Ectodermal cell (in vitro differentiated cells): ENCODE results near the gene EEF1A2.
A peak's percentile ranks its signal among the peaks of the same experiment; 100 is the strongest.

ENCODE experiments used
- H3K27ac ChIP-seq: 2 replicates; pipeline ENCODE4 v1.7.0; 2013; ENCODE audit warnings: mild to moderate bottlenecking, low read depth, low read length; ENCODE audit not compliant: insufficient read depth, poor library complexity, severe bottlenecking
- H3K27me3 ChIP-seq: 2 replicates; pipeline ENCODE4 v1.7.0; 2013; ENCODE audit warnings: mild to moderate bottlenecking, low read length; ENCODE audit not compliant: insufficient read depth, control insufficient read depth, poor library complexity, severe bottlenecking
- H3K36me3 ChIP-seq: one replicate; pipeline ENCODE4 v1.7.0; 2013; ENCODE audit warnings: low read length; ENCODE audit not compliant: control insufficient read depth, insufficient read depth
- H3K4me1 ChIP-seq: one replicate; pipeline ENCODE4 v1.7.0; 2013; ENCODE audit warnings: low read length; ENCODE audit not compliant: control insufficient read depth, insufficient read depth
- H3K4me3 ChIP-seq: 2 replicates; pipeline ENCODE4 v1.7.0; 2013; ENCODE audit warnings: low read depth, low read length, control low read depth; ENCODE audit not compliant: insufficient read depth
- H3K9me3 ChIP-seq: 2 replicates; pipeline ENCODE4 v1.7.0; 2013; ENCODE audit warnings: mild to moderate bottlenecking, low read length, moderate library complexity; ENCODE audit not compliant: control insufficient read depth
- WGBS, 2 experiments: methylation state at CpG; one replicate each; pipeline ENCODE4 v1.1.7; 2013; ENCODE audit warnings: missing lambda C conversion rate in 2 of 2; 5-methylcytosine and 5-hydroxymethylcytosine counted together

EEF1A2 gene

DNA sequence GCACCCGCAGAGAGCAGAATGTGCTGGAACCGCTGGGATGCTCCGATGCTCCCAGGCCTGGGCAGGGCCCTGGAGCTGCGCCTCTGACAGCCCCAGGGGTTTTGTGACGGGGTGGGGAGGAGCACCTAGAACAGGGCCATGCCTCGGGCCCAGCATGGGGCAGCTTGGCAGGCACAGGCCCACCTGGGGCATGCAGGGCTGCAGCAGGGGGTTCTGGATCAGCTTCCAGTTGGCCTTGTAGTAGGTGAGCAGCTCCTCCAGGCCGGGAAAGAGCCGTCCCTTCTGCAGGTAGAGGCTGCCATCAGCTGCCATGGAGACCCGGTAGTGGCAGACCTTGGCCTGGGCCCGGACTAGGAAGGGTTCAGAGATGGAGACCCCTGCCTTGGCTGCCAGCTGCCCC, 44.2 kb upstream of the EEF1A2 start:
- no peaks in the 10 kb centered on the region for H3K9me3 ChIP-seq
- H3K4me1 ChIP-seq, result no peaks in the 10 kb centered on the region
- H3K36me3 ChIP-seq, result no peaks in the 10 kb centered on the region
- 87 to 91% methylated on average over 10 of the region's 10 CpGs for WGBS, 2 experiments
- no peak overlapping the region for H3K4me3 ChIP-seq
- no peak overlapping the region for H3K27ac ChIP-seq
- H3K27me3 ChIP-seq, result no peaks in the 10 kb centered on the region

- no peaks in the 10 kb centered on the region for H3K4me1 ChIP-seq
- H3K27ac ChIP-seq, result no peak overlapping the region
- no peaks in the 10 kb centered on the region for H3K36me3 ChIP-seq
- H3K27me3 ChIP-seq, result no peaks in the 10 kb centered on the region
- no peaks in the 10 kb centered on the region for H3K9me3 ChIP-seq
- 93 to 94% methylated on average over 10 of the region's 10 CpGs for WGBS, 2 experiments
- H3K4me3 ChIP-seq, result no peak overlapping the region
These were observed 43.8 kb upstream of the EEF1A2 start for GRCh38 chr20:63542696-63543095.

GRCh38 chr20:63542031-63542559, 43.2 kb upstream of the EEF1A2 start:
- Histone ChIP-seq H3K27ac (no peak overlapping the region), H3K4me1 (no peaks in the 10 kb centered on the region), H3K4me3 (no peak overlapping the region), H3K9me3 (no peaks in the 10 kb centered on the region), H3K27me3 (no peaks in the 10 kb centered on the region), H3K36me3 (no peaks in the 10 kb centered on the region)
- WGBS, 2 experiments, result 94 to 95% methylated on average over 36 of the region's 36 CpGs

DNA sequence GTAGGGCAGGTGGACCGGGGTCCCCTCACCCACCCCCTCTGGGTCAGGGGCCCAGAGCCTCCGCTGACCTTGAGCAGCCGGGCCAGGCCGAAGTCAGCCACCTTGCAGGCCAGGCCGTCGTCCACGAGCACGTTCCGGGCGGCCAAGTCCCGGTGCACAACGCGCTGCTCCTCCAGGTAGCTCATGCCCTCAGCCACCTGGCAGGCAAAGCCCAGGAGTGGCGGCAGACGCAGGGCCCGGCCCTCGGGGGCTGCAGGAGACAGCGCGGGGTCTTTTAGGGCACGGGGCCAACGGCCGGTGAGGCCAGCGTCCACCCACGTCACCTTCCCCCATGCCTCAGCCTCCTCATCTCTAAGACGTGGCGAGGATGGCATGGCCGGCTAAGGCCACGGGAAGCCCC, 42.5 kb upstream of the EEF1A2 start:
- H3K27ac ChIP-seq, result no peak overlapping the region
- H3K4me3 ChIP-seq, result no peak overlapping the region
- no peaks in the 10 kb centered on the region for H3K27me3 ChIP-seq
- 93 to 94% methylated on average over 28 of the region's 28 CpGs for WGBS, 2 experiments
- H3K36me3 ChIP-seq, result no peaks in the 10 kb centered on the region
- no peaks in the 10 kb centered on the region for H3K4me1 ChIP-seq
- H3K9me3 ChIP-seq, result no peaks in the 10 kb centered on the region

DNA sequence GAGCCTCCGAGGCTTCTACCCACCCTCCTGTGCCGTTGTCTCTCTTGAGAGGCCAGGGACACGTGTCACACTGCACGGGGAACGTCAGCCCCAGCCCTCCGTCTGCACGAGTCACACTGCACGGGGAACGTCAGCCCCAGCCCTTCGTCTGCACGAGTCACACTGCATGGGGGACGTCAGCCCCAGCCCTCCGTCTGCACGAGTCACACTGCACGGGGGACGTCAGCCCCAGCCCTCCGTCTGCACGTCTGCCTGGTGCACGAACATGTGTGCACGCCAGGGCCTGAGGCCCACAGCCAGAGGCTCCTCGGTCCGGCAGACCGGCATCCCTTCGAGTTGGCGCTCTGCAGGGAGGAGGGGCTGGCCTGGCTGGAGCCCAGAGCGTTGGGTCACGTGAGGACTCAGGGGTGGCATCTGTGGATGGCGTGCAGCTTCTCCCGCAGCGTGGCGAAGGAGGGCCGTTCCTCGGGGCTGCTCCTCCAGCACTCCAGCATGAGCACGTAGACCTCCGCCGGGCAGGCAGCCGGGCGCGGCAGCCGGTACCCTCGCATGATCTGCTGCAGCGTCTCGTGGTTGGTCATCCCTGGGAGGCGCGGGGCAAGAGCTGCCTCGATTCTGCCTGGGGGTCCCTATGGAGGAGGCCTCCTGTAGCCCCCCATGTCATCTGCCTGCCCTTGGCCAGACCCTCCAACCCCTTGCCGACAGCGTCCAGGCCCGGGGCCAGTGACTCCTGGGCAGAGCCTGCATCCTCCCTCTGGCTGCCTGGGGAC, 41.7 kb upstream of the EEF1A2 start:
- Histone ChIP-seq H3K27ac (no peak overlapping the region), H3K9me3 (no peaks in the 10 kb centered on the region), H3K36me3 (no peaks in the 10 kb centered on the region), H3K4me1 (no peaks in the 10 kb centered on the region), H3K4me3 (no peak overlapping the region), H3K27me3 (no peaks in the 10 kb centered on the region)
- 92% methylated on average over 49 of the region's 49 CpGs for WGBS, 2 experiments

DNA sequence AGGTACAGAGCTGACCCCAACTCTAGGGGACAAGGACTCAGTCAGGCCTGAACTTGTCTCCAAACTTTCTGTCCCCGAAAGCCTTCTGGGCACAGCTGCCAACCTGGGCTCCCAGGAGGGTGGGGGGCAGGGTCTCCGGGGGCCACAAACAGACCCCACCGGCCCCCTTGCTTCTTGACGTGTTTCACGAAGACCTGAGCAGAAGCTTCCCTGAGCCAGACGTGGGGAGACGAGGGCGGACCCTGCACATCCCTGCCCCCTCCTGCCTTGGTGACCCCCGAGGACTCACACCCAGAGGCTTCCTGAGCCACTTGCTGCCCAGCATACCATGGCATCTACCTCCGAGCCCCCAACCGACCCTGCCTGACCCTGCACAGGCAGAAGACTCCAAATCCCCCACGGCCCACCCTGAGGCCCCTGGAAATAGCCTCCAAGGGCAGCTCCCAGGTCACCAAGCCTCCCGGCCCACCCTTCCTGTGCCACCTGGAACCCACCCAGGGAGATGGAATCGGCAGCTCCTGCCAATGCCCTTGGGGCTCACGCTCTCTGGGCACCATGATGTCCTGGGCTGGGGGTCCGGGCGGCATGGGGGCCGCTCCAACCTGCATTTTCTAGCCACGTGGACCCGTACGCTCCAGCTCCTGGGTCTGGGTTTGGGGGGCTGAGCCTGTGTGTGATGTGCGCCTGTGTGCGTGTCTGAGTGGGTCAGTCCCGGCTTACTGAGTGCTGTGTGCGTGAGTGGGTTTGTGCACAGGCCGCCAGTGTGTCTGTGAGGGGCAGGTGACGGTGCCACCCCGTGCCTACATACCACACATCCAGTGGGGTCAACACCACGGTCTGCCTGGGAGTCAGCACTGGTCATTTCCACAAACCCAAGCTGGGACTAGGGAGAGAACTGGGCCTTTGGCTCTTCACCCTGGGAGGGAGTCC, 40.8 kb upstream of the EEF1A2 start:
- H3K4me3 ChIP-seq, result no peak overlapping the region
- no peaks in the 10 kb centered on the region for H3K4me1 ChIP-seq
- WGBS, 2 experiments, result 93% methylated on average over 29 of the region's 29 CpGs
- no peaks in the 10 kb centered on the region for H3K36me3 ChIP-seq
- no peak overlapping the region for H3K27ac ChIP-seq
- H3K27me3 ChIP-seq, result no peaks in the 10 kb centered on the region
- no peaks in the 10 kb centered on the region for H3K9me3 ChIP-seq

DNA sequence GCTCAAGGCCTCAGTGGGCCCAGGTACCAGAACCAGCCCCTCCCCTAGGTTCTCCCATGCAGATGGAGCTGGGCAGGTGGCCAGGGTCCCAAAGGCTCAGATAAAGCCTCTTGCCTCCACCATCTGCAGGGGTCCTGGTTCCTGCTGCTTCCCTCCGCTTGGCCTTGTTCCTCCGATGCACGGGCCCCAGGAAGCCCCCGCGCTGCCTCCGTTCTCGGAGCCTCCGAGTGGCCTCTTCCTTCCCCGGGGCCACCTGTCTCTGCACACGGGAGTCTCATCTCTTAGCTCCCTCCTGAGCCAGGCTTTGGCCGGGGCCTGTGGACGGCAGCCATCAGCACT, 40.2 kb upstream of the EEF1A2 start:
- Histone ChIP-seq H3K4me1 (no peaks in the 10 kb centered on the region), H3K36me3 (no peaks in the 10 kb centered on the region), H3K27me3 (no peaks in the 10 kb centered on the region), H3K4me3 (no peak overlapping the region), H3K9me3 (no peaks in the 10 kb centered on the region), H3K27ac (no peak overlapping the region)
- WGBS, 2 experiments, result 89 to 90% methylated on average over 12 of the region's 12 CpGs

DNA sequence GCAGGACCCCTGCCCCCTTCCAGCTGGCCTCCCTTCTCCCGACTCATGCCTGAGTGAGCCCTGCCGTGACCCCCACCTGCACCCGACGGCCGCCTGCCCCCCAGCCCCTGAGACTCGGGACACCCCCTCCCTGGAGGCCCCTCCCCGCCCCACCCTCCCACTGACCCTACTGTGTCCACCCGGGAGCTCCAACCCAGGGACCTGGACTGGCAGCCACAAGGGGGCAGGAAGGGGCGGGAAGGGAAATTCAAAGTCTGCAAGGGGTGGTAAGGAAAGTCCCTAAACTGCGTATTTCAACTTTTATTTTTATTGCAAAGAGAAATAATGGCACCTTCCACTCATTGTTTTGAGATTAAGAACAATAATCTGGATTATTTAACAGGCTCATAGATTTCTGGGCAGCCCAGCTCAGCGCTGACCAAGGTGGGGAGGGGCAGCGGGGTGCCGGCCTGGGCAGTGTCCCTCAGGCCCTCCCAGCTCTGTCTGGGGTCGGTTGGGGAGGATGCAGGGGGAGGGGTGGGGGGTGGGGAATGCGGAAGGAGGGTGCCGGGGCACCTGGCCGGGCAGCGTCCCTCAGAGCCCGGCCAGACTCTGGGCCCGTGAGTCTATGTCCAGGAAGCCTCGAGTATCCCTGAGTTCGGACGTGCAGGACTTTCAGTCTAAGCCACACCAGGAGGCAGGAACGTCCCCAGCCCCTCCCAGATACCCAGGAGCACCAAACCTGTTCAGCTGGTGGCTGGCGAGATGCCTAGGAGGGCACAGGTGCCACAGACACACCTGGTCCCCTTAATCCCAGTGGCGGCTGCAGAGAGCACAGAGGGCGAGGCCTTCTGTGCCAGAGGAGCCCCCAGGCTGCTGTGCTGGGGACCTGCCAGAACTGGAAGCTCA, 39.6 kb upstream of the EEF1A2 start:
- Histone ChIP-seq H3K36me3 (no peaks in the 10 kb centered on the region), H3K4me1 (no peaks in the 10 kb centered on the region), H3K27me3 (no peaks in the 10 kb centered on the region), H3K9me3 (no peaks in the 10 kb centered on the region), H3K4me3 (peak overlapping the region; percentile 12), H3K27ac (no peak overlapping the region)
- 61 to 65% methylated on average over 23 to 27 of the region's 27 CpGs for WGBS, 2 experiments

- no peaks in the 10 kb centered on the region for H3K9me3 ChIP-seq
- H3K4me1 ChIP-seq, result no peaks in the 10 kb centered on the region
- no peaks in the 10 kb centered on the region for H3K36me3 ChIP-seq
- H3K27me3 ChIP-seq, result no peaks in the 10 kb centered on the region
- peak overlapping the region; percentile 12 for H3K4me3 ChIP-seq
- 28 to 29% methylated on average over 34 of the region's 34 CpGs for WGBS, 2 experiments
- H3K27ac ChIP-seq, result no peak overlapping the region
These were observed 38.8 kb upstream of the EEF1A2 start for GRCh38 chr20:63537525-63538203.
